H1 (cell line): ENCODE data around the gene MSI2. TPM values are rescaled to one million over a fixed set of nuclear protein-coding genes. Genes with fewer than 3 reads are reported as not detected.

ENCODE experiments used
- CTCF ChIA-PET: fragments of 300-600 bp; sonication (Branson Sonifier 250); formaldehyde crosslinking; loops from one replicate; lab custom pipeline; 2021; ENCODE audit not compliant: partially characterized antibody; lab: Charles Lee
- POLR2A ChIA-PET: fragments of 300-600 bp; sonication (Branson Sonifier 250); formaldehyde crosslinking; loops from one replicate; lab custom pipeline; 2021; ENCODE audit warnings: inconsistent platforms; ENCODE audit not compliant: partially characterized antibody; lab: Charles Lee
- DNase-seq, 2 experiments: peaks; one replicate each; pipeline versions ENCODE4 v3.0.0 to v3.0.0-alpha.2; 2010 to 2022; ENCODE audit warnings: low spot score in 2 of 2, low read depth in 1 of 2, mixed read lengths in 1 of 2
- FAIRE-seq: peaks from 2 replicates; lab custom pipeline; 2011; peaks lifted over from hg19 to GRCh38; lab: Jason Lieb, UNC
- H2AFZ ChIP-seq: 2 replicates; pipeline ENCODE4 v1.8.1; 2012; ENCODE audit warnings: low read length, inconsistent platforms
- H2AK5ac ChIP-seq: 2 replicates; pipeline ENCODE4 v1.6.1; 2013; ENCODE audit warnings: low read depth, low read length
- H2BK120ac ChIP-seq: replicated peaks from 2 replicates; pipeline ENCODE3; 2013; ENCODE audit warnings: low read depth, low read length, inconsistent platforms
- H2BK12ac ChIP-seq: 2 replicates; pipeline ENCODE4 v1.6.1; 2013; ENCODE audit warnings: low read depth, low read length
- H2BK15ac ChIP-seq: 2 replicates; pipeline ENCODE4 v1.6.1; 2013; ENCODE audit warnings: low read length
- H2BK20ac ChIP-seq: 2 replicates; pipeline ENCODE4 v1.6.1; 2013; ENCODE audit warnings: low read length
- H2BK5ac ChIP-seq: 2 replicates; pipeline ENCODE4 v1.6.1; 2013; ENCODE audit warnings: low read depth, low read length
- H3K14ac ChIP-seq: 2 replicates; pipeline ENCODE4 v1.6.1; 2013; ENCODE audit warnings: inconsistent platforms; ENCODE audit not compliant: insufficient read length
- H3K18ac ChIP-seq: 2 replicates; pipeline ENCODE4 v1.6.1; 2013; ENCODE audit warnings: low read length; ENCODE audit errors: extremely low read depth
- H3K23ac ChIP-seq: 2 replicates; pipeline ENCODE4 v1.6.1; 2013; ENCODE audit warnings: inconsistent platforms; ENCODE audit not compliant: insufficient read length
- H3K23me2 ChIP-seq: 2 replicates; pipeline ENCODE4 v1.6.1; 2013; ENCODE audit warnings: low read depth, low read length
- H3K27ac ChIP-seq: 2 replicates; pipeline ENCODE4 v1.6.1; 2011; ENCODE audit warnings: low read depth, low read length, inconsistent platforms
- H3K27me3 ChIP-seq, 4 experiments: replicated peaks in 1 of 4; 1 replicate in 1 of 4; 2 replicates in 3 of 4; pipeline versions ENCODE4 v1.6.1 to v1.8.1; 2011 to 2013; ENCODE audit warnings: low read length in 3 of 4, mild to moderate bottlenecking in 3 of 4, inconsistent platforms in 2 of 4, mixed read lengths in 2 of 4, moderate library complexity in 1 of 4; ENCODE audit not compliant: control insufficient read depth in 3 of 4, insufficient read depth in 3 of 4; ENCODE audit errors: extremely low read depth in 1 of 4
- H3K36me3 ChIP-seq, 4 experiments: 2 replicates each; pipeline versions ENCODE4 v1.6.1 to v1.8.1; 2011 to 2013; ENCODE audit warnings: mild to moderate bottlenecking in 4 of 4, low read length in 3 of 4, moderate library complexity in 2 of 4, control low read depth in 1 of 4, inconsistent platforms in 1 of 4; ENCODE audit not compliant: insufficient read depth in 4 of 4, control insufficient read depth in 2 of 4
- H3K4ac ChIP-seq: replicated peaks from 2 replicates; pipeline ENCODE3; 2013; ENCODE audit warnings: low read length, low read depth, mixed read lengths, inconsistent platforms; ENCODE audit not compliant: insufficient read length
- H3K4me1 ChIP-seq, 4 experiments: replicated peaks in 1 of 4; 1 replicate in 1 of 4; 2 replicates in 3 of 4; pipeline versions ENCODE4 v1.6.1 to v1.8.1; 2011 to 2013; ENCODE audit warnings: low read length in 3 of 4, inconsistent platforms in 2 of 4, mixed read lengths in 1 of 4; ENCODE audit not compliant: insufficient read depth in 4 of 4, control insufficient read depth in 3 of 4
- H3K4me2 ChIP-seq, 2 experiments: 2 replicates each; pipeline versions ENCODE4 v1.6.1 to v1.8.1; 2011 to 2013; ENCODE audit warnings: low read depth in 2 of 2, low read length in 2 of 2, control low read depth in 1 of 2, inconsistent platforms in 1 of 2, mild to moderate bottlenecking in 1 of 2; ENCODE audit not compliant: insufficient read depth in 1 of 2
- H3K4me3 ChIP-seq, 4 experiments: fragments of 200-600, 300-600 bp in 1 of 4; sonication (generic), shearing (Covaris generic), sonication (Bioruptor Twin) in 1 of 4; 2 replicates each; pipeline versions ENCODE4 v1.5.1 to v1.8.1; 2011 to 2016; ENCODE audit warnings: low read length in 4 of 4, low read depth in 3 of 4, control low read depth in 2 of 4, inconsistent platforms in 2 of 4, mild to moderate bottlenecking in 2 of 4, mixed read lengths in 1 of 4, moderate library complexity in 1 of 4; ENCODE audit not compliant: insufficient read depth in 2 of 4; ENCODE audit errors: extremely low read depth in 1 of 4
- H3K56ac ChIP-seq: replicated peaks from 2 replicates; pipeline ENCODE3; 2013; ENCODE audit warnings: low read depth, mild to moderate bottlenecking, mixed read lengths, low read length, inconsistent platforms; ENCODE audit not compliant: insufficient read length
- H3K79me1 ChIP-seq: 2 replicates; pipeline ENCODE4 v1.6.1; 2013; ENCODE audit warnings: low read depth, low read length, control low read depth
- H3K79me2 ChIP-seq, 2 experiments: 2 replicates each; pipeline versions ENCODE4 v1.6.1 to v1.8.1; 2012 to 2013; ENCODE audit warnings: low read length in 2 of 2, mild to moderate bottlenecking in 2 of 2, inconsistent platforms in 1 of 2; ENCODE audit not compliant: insufficient read depth in 2 of 2, control insufficient read depth in 1 of 2
- H3K9ac ChIP-seq, 4 experiments: replicated peaks in 1 of 4; 1 replicate in 1 of 4; 2 replicates in 3 of 4; pipeline versions ENCODE4 v1.6.1 to v1.8.1; 2011 to 2013; ENCODE audit warnings: low read depth in 3 of 4, low read length in 3 of 4, control low read depth in 2 of 4, mild to moderate bottlenecking in 2 of 4, moderate library complexity in 2 of 4, inconsistent platforms in 1 of 4; ENCODE audit errors: extremely low read depth in 1 of 4
- H3K9me3 ChIP-seq, 2 experiments: 2 replicates each; pipeline versions ENCODE4 v1.6.1 to v1.8.1; 2012 to 2013; ENCODE audit warnings: mild to moderate bottlenecking in 2 of 2, moderate library complexity in 2 of 2, control low read depth in 1 of 2, inconsistent platforms in 1 of 2, low read depth in 1 of 2, low read length in 1 of 2, mixed read lengths in 1 of 2; ENCODE audit not compliant: insufficient read depth in 2 of 2
- H4K20me1 ChIP-seq, 2 experiments: replicated peaks in 1 of 2; 2 replicates each; pipeline versions ENCODE3 to v1.8.1; 2011 to 2013; ENCODE audit warnings: inconsistent platforms in 2 of 2, low read length in 2 of 2, mild to moderate bottlenecking in 1 of 2; ENCODE audit not compliant: insufficient read depth in 2 of 2, control insufficient read depth in 1 of 2
- H4K5ac ChIP-seq: 2 replicates; pipeline ENCODE4 v1.6.1; 2013; ENCODE audit warnings: low read length, low read depth, mixed read lengths, inconsistent platforms; ENCODE audit not compliant: insufficient read length
- H4K8ac ChIP-seq: 2 replicates; pipeline ENCODE4 v1.8.0; 2013; ENCODE audit warnings: mild to moderate bottlenecking, moderate library complexity, low read length, inconsistent platforms; ENCODE audit not compliant: insufficient read depth; ENCODE audit errors: extremely low read depth
- H4K91ac ChIP-seq: replicated peaks from 2 replicates; pipeline ENCODE3; 2013; ENCODE audit warnings: low read length, mixed read lengths, inconsistent platforms; ENCODE audit not compliant: insufficient read length
- SIX5 ChIP-seq: IDR thresholded peaks from 2 replicates; pipeline ENCODE4 v1.6.1; 2011; ENCODE audit warnings: mild to moderate bottlenecking, low read depth, low read length
- WGBS, 2 experiments: shearing (Covaris generic) in 1 of 2; methylation state at CpG; one replicate each; pipeline versions ENCODE4 v1.1.6 to v1.1.7; 2013 to 2015; ENCODE audit warnings: low lambda C conversion rate in 2 of 2, mixed read lengths in 2 of 2, inconsistent platforms in 1 of 2, low coverage in 1 of 2, missing lambda C conversion rate in 1 of 2; ENCODE audit not compliant: insufficient replicate concordance in 2 of 2, insufficient coverage in 1 of 2, insufficient read length in 1 of 2; ENCODE audit errors: extremely low coverage in 1 of 2, missing lambda C conversion rate in 1 of 2; 5-methylcytosine and 5-hydroxymethylcytosine counted together
- polyA plus RNA-seq, 7 experiments: library from polyadenylated mRNA; depleted of rRNA in 3 of 7; stranded (reverse) in 5 of 7; unstranded in 2 of 7; fragments of >200 nt in 5 of 7; fragments of 200-250 nt in 2 of 7; gene quantifications; 1 replicate in 5 of 7; 2 replicates in 1 of 7; 4 replicates in 1 of 7; pipeline versions ENCODE4 v1.2.1 to v1.2.3, GENCODE V29; 2011 to 2013; ENCODE audit warnings: missing spikeins in 2 of 7, mixed read lengths in 2 of 7
- total RNA-seq: library from RNA; stranded (reverse); fragmentation: NEBNext Ultra II Directional; extraction: Animal tissue kit (Norgen Biotek cat#: 25700); gene quantifications from 2 replicates; pipeline ENCODE4 v1.2.1, GENCODE V29; 2021
- TF ChIP-seq, protein P1 (sequence below): IDR thresholded peaks from 2 replicates; pipeline ENCODE4 v1.6.1; 2012; ENCODE audit warnings: inconsistent platforms

The MSI2 gene
- total and polyA plus RNA-seq, 2 of the 8 experiments (the other 6 are each of a cell fraction or from before 2014, with no cell fraction given), result 36.7 to 80.6 TPM

DNA sequence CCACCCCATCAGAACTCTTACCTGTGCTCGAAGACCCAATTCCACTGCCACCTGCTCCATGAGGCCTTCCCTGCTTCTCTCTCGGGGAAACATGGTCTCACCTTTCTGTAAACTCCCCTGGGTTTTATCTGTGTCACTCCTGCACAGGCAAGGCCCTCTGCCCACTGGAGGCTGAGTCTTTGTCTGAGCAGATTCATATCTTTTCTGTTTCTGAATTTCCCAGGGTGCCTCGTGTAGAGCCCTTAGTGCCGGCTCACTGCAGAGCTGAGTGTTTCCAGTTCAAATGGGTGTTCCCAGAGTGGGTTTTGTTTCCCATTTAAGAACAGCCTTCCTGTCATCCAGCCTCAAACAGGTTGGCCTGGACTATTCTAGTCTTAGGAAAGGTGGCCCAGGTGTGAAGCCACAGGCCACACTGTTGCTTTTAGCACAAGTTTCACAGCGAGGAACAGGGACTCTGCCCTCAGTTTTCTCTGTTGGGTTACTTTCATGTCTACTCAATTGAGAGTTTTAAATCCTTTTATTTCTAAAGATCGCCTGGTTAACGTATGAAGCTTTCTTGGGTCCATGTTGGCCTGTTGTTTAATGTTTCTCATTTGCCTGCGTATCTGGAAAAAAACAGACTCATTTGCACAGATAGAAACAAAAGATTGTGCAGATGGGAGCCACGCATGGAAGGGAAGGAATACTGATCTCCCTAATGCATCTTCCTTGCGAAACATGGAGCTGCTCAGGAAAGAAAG is 228.7 kb downstream of the MSI2 start:
- CTCF ChIA-PET, result interaction anchor here (0.9 to 6.4 kb wide), 6 partner anchors 7 to 242 kb away, joined by 3 to 29 read pairs (median 6); no protein-coding TSS in a partner anchor
- H3K4me3 ChIP-seq, result no peak overlapping the region

More for the DNA sequence above, 228.7 kb downstream of the MSI2 start:
- 0 out of 2 replicates have a peak overlapping the region, but pooled peaks have one; percentile 7 for H2BK20ac ChIP-seq
- H3K18ac ChIP-seq, result no peak overlapping the region
- TF ChIP-seq, protein P1, sequence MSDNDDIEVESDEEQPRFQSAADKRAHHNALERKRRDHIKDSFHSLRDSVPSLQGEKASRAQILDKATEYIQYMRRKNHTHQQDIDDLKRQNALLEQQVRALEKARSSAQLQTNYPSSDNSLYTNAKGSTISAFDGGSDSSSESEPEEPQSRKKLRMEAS, result 0 out of 2 replicates have a peak, but pooled peaks have one; percentile 26
- TF ChIP-seq SIX5, result no peak
- TF ChIP-seq, all 59 proteins: peak for 1
- POLR2A ChIA-PET, result interaction anchor here (0.8 to 1.8 kb wide), 4 partner anchors 8 to 79 kb away, joined by 3 to 4 read pairs (median 3); no protein-coding TSS in a partner anchor
- H4K20me1 ChIP-seq, result peaks cover 5 to 6% of the 10 kb centered on the region in 2 experiments
- H3K79me1 ChIP-seq, result peaks cover 9% of the 10 kb centered on the region
- no peak overlapping the region for H2AFZ ChIP-seq
- no peaks in the 10 kb centered on the region for H3K36me3 ChIP-seq
- H3K9me3 ChIP-seq, result no peaks in the 10 kb centered on the region
- no peak overlapping the region for H3K56ac ChIP-seq
- H3K27ac ChIP-seq, result no peak overlapping the region
- no peak overlapping the region for H2BK12ac ChIP-seq
- no peak overlapping the region for H4K8ac ChIP-seq
- no peak overlapping the region for H3K9ac ChIP-seq
- H3K14ac ChIP-seq, result no peak overlapping the region
- DNase-seq, result no peak
- H3K23me2 ChIP-seq, result no peaks in the 10 kb centered on the region
- no peak overlapping the region for H3K23ac ChIP-seq
- peak overlapping the region; percentile 69; the same call in 1 of the 2 replicates for H2AK5ac ChIP-seq
- H3K27me3 ChIP-seq, result no peaks in the 10 kb centered on the region; a peak in 2 of 7 replicates
- peaks cover 0 to 7% of the 10 kb centered on the region in 2 experiments; a peak in 3 of 4 replicates for H3K79me2 ChIP-seq
- H3K4me1 ChIP-seq, result peaks cover 0 to 7% (median 2%) of the 10 kb centered on the region in 4 experiments; a peak in 4 of 7 replicates
- H4K5ac ChIP-seq, result no peak overlapping the region
- no peak overlapping the region for H2BK120ac ChIP-seq
- H3K4ac ChIP-seq, result peak overlapping the region; percentile 25
- WGBS, 2 experiments, result 81% methylated on average over 10 of the region's 10 CpGs; no CpG with 5 or more reads in 1 of the 2 experiments
- H3K4me2 ChIP-seq, result no peak overlapping the region
- peak overlapping the region; percentile 50; the same call in 1 of the 2 replicates for H2BK15ac ChIP-seq
- H4K91ac ChIP-seq, result no peak overlapping the region
- FAIRE-seq, result no peak
- no peak overlapping the region for H2BK5ac ChIP-seq
